Colonic mucosa (tissue), 4 donors: ENCODE results near the gene SLC1A6. TPM values are rescaled to one million over a fixed set of nuclear protein-coding genes. Genes with fewer than 3 reads are reported as not detected.
"Not testable (repeated sequence)": the region's sequence is repeated elsewhere in the genome, so short reads cannot be mapped to it uniquely, and the experiment has no call there.

Experiments
- DNase-seq: peaks from one replicate; pipeline ENCODE4 v3.0.0-alpha.2; 2020
- H3K27ac ChIP-seq: fragments of 200-600 bp; one replicate; pipeline ENCODE4 v1.8.0; 2021
- H3K27me3 ChIP-seq: fragments of 200-600 bp; one replicate; pipeline ENCODE4 v1.8.0; 2021
- H3K36me3 ChIP-seq: fragments of 200-600 bp; one replicate; pipeline ENCODE4 v1.8.0; 2021
- H3K4me1 ChIP-seq: fragments of 200-600 bp; one replicate; pipeline ENCODE4 v1.8.0; 2021; ENCODE audit warnings: mild to moderate bottlenecking
- H3K4me3 ChIP-seq: fragments of 200-600 bp; one replicate; pipeline ENCODE4 v1.8.0; 2021
- H3K9ac ChIP-seq, 2 donors: one replicate each; pipeline ENCODE4 v1.7.0; 2013; ENCODE audit warnings: control low read depth in 2 of 2, low read depth in 2 of 2, low read length in 2 of 2
- H3K9me3 ChIP-seq: fragments of 200-600 bp; one replicate; pipeline ENCODE4 v1.8.0; 2021
- CTCF ChIP-seq: fragments of 200-600 bp; IDR thresholded peaks from one replicate; pipeline ENCODE4 v1.8.0; 2022; ENCODE audit warnings: antibody characterized with exemption, mild to moderate bottlenecking
- intact Hi-C: fragments of 100-400 bp; cut with DNase I; formaldehyde crosslinking; loops from one replicate; pipeline ENCODE4 v1.14.1; 2022
- total RNA-seq, 2 donors: library from RNA; stranded (reverse); fragmentation: NEBNext Ultra II Directional in 1 of 2; extraction: Animal tissue kit (Norgen Biotek cat#: 25700) in 1 of 2; gene quantifications; one replicate each; pipeline ENCODE4 v1.2.1, GENCODE V29; 2021
- donor health status: healthy.
- donor health status: DM: no; HTN: no; CAD: no.
- donor health status: DM: no; HTN: no; CAD: no.

The SLC1A6 gene
- not detected for total RNA-seq

DNA sequence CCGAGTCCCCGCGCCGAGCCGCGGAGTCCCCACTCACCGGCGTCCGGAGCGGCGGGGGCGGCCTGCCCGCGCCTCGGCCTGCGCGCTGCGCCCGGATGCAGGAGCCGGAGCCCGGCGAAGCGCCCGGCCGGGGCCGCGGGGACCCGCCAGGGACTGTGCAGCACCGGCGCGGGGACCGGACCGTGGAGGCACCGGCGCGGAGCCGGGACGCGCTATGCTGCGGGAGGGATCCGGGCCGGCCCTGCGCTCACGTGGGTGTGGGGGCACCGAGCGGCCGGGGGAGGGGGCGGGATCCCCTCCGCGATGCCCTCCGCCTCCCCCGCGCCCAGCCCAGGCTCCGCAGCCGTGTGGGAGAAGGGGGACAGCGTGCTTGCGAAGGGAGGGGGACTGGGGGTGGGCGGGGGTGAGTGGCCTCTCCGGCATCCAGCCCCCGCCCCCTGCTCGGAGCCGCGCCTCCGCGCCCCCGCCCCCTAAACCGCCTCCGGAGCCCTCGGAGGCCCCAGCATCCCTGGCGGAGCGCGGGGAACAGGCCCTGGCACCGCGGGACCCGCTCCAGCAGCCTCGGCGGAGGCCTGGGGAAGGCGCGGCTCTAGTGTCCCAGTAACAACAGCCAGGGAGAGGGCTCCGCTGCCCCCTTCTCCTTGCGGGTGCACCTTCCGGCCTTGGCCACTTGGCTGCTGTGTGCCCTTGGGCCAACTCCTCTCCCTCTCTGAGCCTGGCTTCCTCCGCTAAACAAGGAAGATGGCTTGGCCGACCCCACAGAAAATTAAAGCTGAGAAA lies at the start of gene SLC1A6:
Gene SLC1A6, minus strand, starts transcription at position 389 of the 780 bp plus-strand sequence. CDS start 6,954 bp downstream, outside the sequence.
- Histone ChIP-seq H3K27ac (no peak within 1 kb of the TSS), H3K9ac (no peak within 1 kb of the TSS), H3K27me3 (peaks cover 29% of the 10 kb centered on the region), H3K9me3 (no peaks in the 10 kb centered on the region), H3K4me3 (no peak within 1 kb of the TSS), H3K36me3 (no peaks in the 10 kb centered on the region), H3K4me1 (no peaks in the 10 kb centered on the region)
- intact Hi-C loops = no loop called here
- TF ChIP-seq CTCF = no peak
- no peak for DNase-seq

- H3K4me1 ChIP-seq = no peaks in the 10 kb centered on the region
- no peak overlapping the region for H3K4me3 ChIP-seq
- intact Hi-C loops = no loop called here
These were observed 48.8 kb upstream of the SLC1A6 start for GRCh38 chr19:15028490-15028889.

GRCh38 chr19:15025217-15025616 lies 45.6 kb upstream of the SLC1A6 start:
- Histone ChIP-seq H3K36me3 (no peaks in the 10 kb centered on the region), H3K4me3 (no peak overlapping the region), H3K9me3 (no peaks in the 10 kb centered on the region), H3K9ac (no peak overlapping the region), H3K4me1 (no peaks in the 10 kb centered on the region), H3K27me3 (no peaks in the 10 kb centered on the region), H3K27ac (no peak overlapping the region)
- TF ChIP-seq CTCF = no peak
- no peak for DNase-seq
- intact Hi-C loops = no loop called here

More at GRCh38 chr19:15028490-15028889, 48.8 kb upstream of the SLC1A6 start:
- no peaks in the 10 kb centered on the region for H3K36me3 ChIP-seq
- no peak for TF ChIP-seq CTCF
- H3K9ac ChIP-seq = no peak overlapping the region
- H3K27ac ChIP-seq = no peak overlapping the region
- no peak for DNase-seq
- H3K27me3 ChIP-seq = no peaks in the 10 kb centered on the region
- H3K9me3 ChIP-seq = no peaks in the 10 kb centered on the region

GRCh38 chr19:15022752-15023151 lies 43.1 kb upstream of the SLC1A6 start:
- no peaks in the 10 kb centered on the region for H3K36me3 ChIP-seq
- H3K27me3 ChIP-seq = no peaks in the 10 kb centered on the region
- H3K9ac ChIP-seq = no peak overlapping the region
- no peak overlapping the region for H3K4me3 ChIP-seq
- no peak for DNase-seq
- H3K4me1 ChIP-seq = no peaks in the 10 kb centered on the region
- TF ChIP-seq CTCF = no peak
- no peak overlapping the region for H3K27ac ChIP-seq
- no peaks in the 10 kb centered on the region for H3K9me3 ChIP-seq
- intact Hi-C loops = no loop called here

DNA sequence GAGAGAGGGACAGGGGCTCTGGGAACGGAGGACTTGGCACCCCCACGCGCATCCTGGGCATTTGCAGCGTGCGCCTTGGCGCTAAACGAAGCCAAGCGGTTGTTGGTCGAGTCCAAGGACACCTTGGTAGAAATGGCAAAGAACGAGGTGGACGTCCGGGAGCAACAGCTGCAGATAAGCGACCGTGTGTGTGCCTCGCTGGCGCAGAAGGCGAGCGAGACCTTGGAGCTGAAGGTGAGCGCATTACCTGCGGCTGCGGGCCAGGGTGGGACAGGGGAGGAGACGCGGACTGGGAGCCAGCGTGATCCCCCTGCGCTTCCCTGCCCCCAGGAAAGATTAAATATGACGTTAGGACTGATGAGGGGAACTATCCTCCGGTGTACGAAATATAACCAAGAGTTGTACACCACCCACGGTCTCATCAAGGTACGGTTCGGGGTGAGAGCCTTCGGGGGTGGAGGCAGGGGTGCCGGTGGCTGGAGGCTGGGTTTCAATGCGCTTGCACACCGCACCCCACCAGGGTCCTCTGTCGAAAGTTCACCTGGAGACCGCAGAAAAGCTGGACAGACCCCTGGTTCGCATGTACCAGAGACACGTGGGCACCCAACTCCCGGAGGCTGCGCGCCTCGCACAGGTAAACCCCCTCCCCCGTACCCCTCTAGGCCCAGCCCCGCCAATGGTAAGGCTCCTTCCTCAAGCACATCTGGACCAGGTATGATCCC lies 41.8 kb upstream of the SLC1A6 start:
- intact Hi-C loops = no loop called here
- H3K9ac ChIP-seq = no peak overlapping the region
- H3K27ac ChIP-seq = no peak overlapping the region
- DNase-seq = no peak
- no peak overlapping the region for H3K4me3 ChIP-seq
- TF ChIP-seq CTCF = no peak
- H3K4me1 ChIP-seq = no peaks in the 10 kb centered on the region
- H3K36me3 ChIP-seq = no peaks in the 10 kb centered on the region
- no peaks in the 10 kb centered on the region for H3K9me3 ChIP-seq
- H3K27me3 ChIP-seq = no peaks in the 10 kb centered on the region

DNA sequence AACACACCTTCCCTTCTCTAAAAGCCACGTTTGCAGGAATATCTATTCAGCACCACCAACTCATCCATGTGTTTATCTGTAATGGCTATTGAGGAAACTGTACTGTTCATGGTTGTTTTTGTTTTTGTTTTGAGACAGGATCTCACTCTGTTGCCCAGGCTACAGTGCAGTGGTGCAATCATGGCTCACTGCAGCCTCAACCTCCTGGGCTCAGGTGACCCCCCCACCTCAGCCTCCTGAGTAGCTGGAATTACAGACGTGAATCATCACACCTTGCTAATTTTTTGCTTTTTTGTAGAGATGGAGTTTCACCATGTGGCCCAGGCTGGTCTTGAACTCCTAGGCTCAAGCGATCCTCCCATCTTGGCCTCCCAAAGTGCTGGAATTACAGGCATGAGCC lies 39.2 kb upstream of the SLC1A6 start:
- H3K36me3 ChIP-seq, H3K4me3 ChIP-seq, H3K9me3 ChIP-seq, H3K9ac ChIP-seq, intact Hi-C loops, H3K4me1 ChIP-seq, DNase-seq, H3K27me3 ChIP-seq, H3K27ac ChIP-seq: not testable (repeated sequence)
